Memory B cell (primary cell): ENCODE results near the gene RFC3.
"Not testable (repeated sequence)": the region's sequence is repeated elsewhere in the genome, so short reads cannot be mapped to it uniquely, and the experiment has no call there.

Experiments used
- ATAC-seq: fragments of 150-1000 bp; cut with Tn5 transposase; 2 replicates; pipeline ENCODE4 v1.10.0; 2021; ENCODE audit warnings: low read depth, mild to moderate bottlenecking, moderate library complexity
- DNase-seq, 2 donors: peaks; one replicate each; pipeline ENCODE4 v3.0.0; 2022; ENCODE audit warnings: low spot score in 2 of 2
- H3K27ac Mint-ChIP-seq: one replicate; pipeline ENCODE4 v1.8.0; 2022; ENCODE audit warnings: mild to moderate bottlenecking, moderate library complexity, mixed read lengths
- H3K27me3 Mint-ChIP-seq: one replicate; pipeline ENCODE4 v1.8.0; 2022; ENCODE audit warnings: mixed read lengths
- H3K36me3 Mint-ChIP-seq: one replicate; pipeline ENCODE4 v1.8.0; 2022; ENCODE audit warnings: mild to moderate bottlenecking, mixed read lengths
- H3K4me1 Mint-ChIP-seq: one replicate; pipeline ENCODE4 v1.8.0; 2022; ENCODE audit warnings: mixed read lengths
- H3K4me3 Mint-ChIP-seq: one replicate; pipeline ENCODE4 v1.8.0; 2022; ENCODE audit warnings: mild to moderate bottlenecking, moderate library complexity, mixed read lengths
- H3K9me3 Mint-ChIP-seq: one replicate; pipeline ENCODE4 v1.8.0; 2022; ENCODE audit warnings: mixed read lengths

Gene RFC3

GRCh38 chr13:33817901-33818706, at the start of gene RFC3:
RFC3 (plus strand) TSS chr13:33818149; CDS start chr13:33818179, 30 bp downstream.
- Mint-ChIP-seq H3K36me3 (peaks cover 5% of the 10 kb centered on the region), H3K27ac (peak within 1 kb of the TSS; percentile 92), H3K9me3 (no peaks in the 10 kb centered on the region), H3K27me3 (no peaks in the 10 kb centered on the region), H3K4me1 (peaks cover 6% of the 10 kb centered on the region), H3K4me3 (peak within 1 kb of the TSS; percentile 94)
- DNase-seq (peak; percentile 84 to 85), ATAC-seq (peak; percentile 95)

- H3K9me3 Mint-ChIP-seq = no peaks in the 10 kb centered on the region
- DNase-seq (no peak), ATAC-seq (no peak)
- H3K4me1 Mint-ChIP-seq = no peaks in the 10 kb centered on the region
- no peak overlapping the region for H3K4me3 Mint-ChIP-seq
- H3K27ac Mint-ChIP-seq = no peak overlapping the region
- no peaks in the 10 kb centered on the region for H3K36me3 Mint-ChIP-seq
- peaks cover 7% of the 10 kb centered on the region for H3K27me3 Mint-ChIP-seq
Observed at GRCh38 chr13:33771296-33771695, 46.7 kb upstream of the RFC3 start.

- H3K4me3 Mint-ChIP-seq = no peak overlapping the region
- DNase-seq = no peak
- H3K27me3 Mint-ChIP-seq = peaks cover 3% of the 10 kb centered on the region
- H3K36me3 Mint-ChIP-seq = no peaks in the 10 kb centered on the region
- ATAC-seq = no peak
- no peaks in the 10 kb centered on the region for H3K4me1 Mint-ChIP-seq
- H3K27ac Mint-ChIP-seq = no peak overlapping the region
- no peaks in the 10 kb centered on the region for H3K9me3 Mint-ChIP-seq
Observed at GRCh38 chr13:33773790-33774462, 44.0 kb upstream of the RFC3 start.

- DNase-seq = no peak
- Mint-ChIP-seq H3K27me3 (peaks cover 4% of the 10 kb centered on the region), H3K4me1 (no peaks in the 10 kb centered on the region), H3K36me3 (peaks cover under 1% of the 10 kb centered on the region), H3K9me3 (peaks cover under 1% of the 10 kb centered on the region), H3K27ac (no peak overlapping the region), H3K4me3 (no peak overlapping the region)
- no peak for ATAC-seq
Observed at GRCh38 chr13:33775339-33776108, 42.4 kb upstream of the RFC3 start.

- Mint-ChIP-seq H3K4me1 (no peaks in the 10 kb centered on the region), H3K9me3 (peaks cover 2% of the 10 kb centered on the region), H3K4me3 (no peak overlapping the region), H3K27ac (no peak overlapping the region), H3K36me3 (peaks cover 2% of the 10 kb centered on the region), H3K27me3 (peaks cover 6% of the 10 kb centered on the region)
- no peak for DNase-seq
- no peak for ATAC-seq
Observed at GRCh38 chr13:33776239-33776881, 41.6 kb upstream of the RFC3 start.

- H3K27ac Mint-ChIP-seq = no peak overlapping the region
- peaks cover 14% of the 10 kb centered on the region for H3K27me3 Mint-ChIP-seq
- peaks cover 7% of the 10 kb centered on the region for H3K4me1 Mint-ChIP-seq
- ATAC-seq (no peak), DNase-seq (no peak)
- peaks cover 5% of the 10 kb centered on the region for H3K36me3 Mint-ChIP-seq
- no peak overlapping the region for H3K4me3 Mint-ChIP-seq
- peaks cover 4% of the 10 kb centered on the region for H3K9me3 Mint-ChIP-seq
Observed at GRCh38 chr13:33782631-33783030, 35.3 kb upstream of the RFC3 start.

GRCh38 chr13:33783212-33783611, 34.7 kb upstream of the RFC3 start:
- not testable (repeated sequence) for H3K4me3 Mint-ChIP-seq, ATAC-seq, H3K36me3 Mint-ChIP-seq, DNase-seq, H3K9me3 Mint-ChIP-seq, H3K4me1 Mint-ChIP-seq, H3K27ac Mint-ChIP-seq
- H3K27me3 Mint-ChIP-seq = peaks cover 14% of the 10 kb centered on the region

- no peak for DNase-seq
Observed at GRCh38 chr13:33784738-33785137, 33.2 kb upstream of the RFC3 start.

GRCh38 chr13:33785384-33785783, 32.6 kb upstream of the RFC3 start:
- Mint-ChIP-seq H3K9me3 (peaks cover 4% of the 10 kb centered on the region), H3K4me3 (peak overlapping the region; percentile 39), H3K27me3 (peaks cover 11% of the 10 kb centered on the region), H3K36me3 (peaks cover 5% of the 10 kb centered on the region), H3K4me1 (peaks cover 7% of the 10 kb centered on the region), H3K27ac (no peak overlapping the region)
- no peak for DNase-seq
- no peak for ATAC-seq

More at GRCh38 chr13:33784738-33785137, 33.2 kb upstream of the RFC3 start:
- ATAC-seq = no peak
- no peak overlapping the region for H3K4me3 Mint-ChIP-seq
- H3K27me3 Mint-ChIP-seq = peaks cover 11% of the 10 kb centered on the region
- H3K9me3 Mint-ChIP-seq = peaks cover 4% of the 10 kb centered on the region
- H3K4me1 Mint-ChIP-seq = peaks cover 7% of the 10 kb centered on the region
- no peak overlapping the region for H3K27ac Mint-ChIP-seq
- H3K36me3 Mint-ChIP-seq = peaks cover 5% of the 10 kb centered on the region

GRCh38 chr13:33787051-33787591, 30.8 kb upstream of the RFC3 start:
- Mint-ChIP-seq H3K36me3 (peaks cover 3% of the 10 kb centered on the region), H3K27ac (peak overlapping the region; percentile 67), H3K9me3 (peaks cover 4% of the 10 kb centered on the region), H3K27me3 (peaks cover 9% of the 10 kb centered on the region), H3K4me3 (peak overlapping the region; percentile 82), H3K4me1 (peaks cover 10% of the 10 kb centered on the region)
- no peak for DNase-seq
- peak; percentile 66 for ATAC-seq

- no peak overlapping the region for H3K27ac Mint-ChIP-seq
- DNase-seq (no peak), ATAC-seq (no peak)
- H3K4me3 Mint-ChIP-seq = no peak overlapping the region
- peaks cover 10% of the 10 kb centered on the region for H3K4me1 Mint-ChIP-seq
- peaks cover 5% of the 10 kb centered on the region for H3K27me3 Mint-ChIP-seq
- H3K36me3 Mint-ChIP-seq = peaks cover 3% of the 10 kb centered on the region
- peaks cover 7% of the 10 kb centered on the region for H3K9me3 Mint-ChIP-seq
Observed at GRCh38 chr13:33789066-33789606, 28.8 kb upstream of the RFC3 start.

GRCh38 chr13:33789739-33790138, 28.2 kb upstream of the RFC3 start:
- H3K9me3 Mint-ChIP-seq = peaks cover 5% of the 10 kb centered on the region
- no peak for DNase-seq
- no peak overlapping the region for H3K27ac Mint-ChIP-seq
- H3K4me1 Mint-ChIP-seq = peaks cover 10% of the 10 kb centered on the region
- H3K4me3 Mint-ChIP-seq = no peak overlapping the region
- H3K36me3 Mint-ChIP-seq = no peaks in the 10 kb centered on the region
- H3K27me3 Mint-ChIP-seq = peaks cover 2% of the 10 kb centered on the region
- no peak for ATAC-seq

- ATAC-seq (no peak), DNase-seq (no peak)
- peaks cover 5% of the 10 kb centered on the region for H3K4me1 Mint-ChIP-seq
- no peaks in the 10 kb centered on the region for H3K27me3 Mint-ChIP-seq
- H3K27ac Mint-ChIP-seq = no peak overlapping the region
- no peak overlapping the region for H3K4me3 Mint-ChIP-seq
- H3K36me3 Mint-ChIP-seq = no peaks in the 10 kb centered on the region
- peaks cover 5% of the 10 kb centered on the region for H3K9me3 Mint-ChIP-seq
Observed at GRCh38 chr13:33793726-33794125, 24.2 kb upstream of the RFC3 start.
